GM23248 (cell line): ENCODE measurements around the gene SH3BGRL2.

ENCODE experiments used
- EZH2 ChIP-seq: fragments of 200-600 bp; sonication (generic); IDR thresholded peaks from 2 replicates; pipeline ENCODE4 v1.6.1; 2018; ENCODE audit warnings: antibody characterized with exemption, mild to moderate bottlenecking; ENCODE audit not compliant: insufficient read depth, poor library complexity, severe bottlenecking
- EZH2phosphoT487 ChIP-seq: fragments of 200-600 bp; sonication (generic); IDR thresholded peaks from 2 replicates; pipeline ENCODE4 v1.6.1; 2018; ENCODE audit warnings: antibody characterized with exemption, moderate library complexity, mild to moderate bottlenecking, low read depth; ENCODE audit not compliant: insufficient read depth

DNA sequence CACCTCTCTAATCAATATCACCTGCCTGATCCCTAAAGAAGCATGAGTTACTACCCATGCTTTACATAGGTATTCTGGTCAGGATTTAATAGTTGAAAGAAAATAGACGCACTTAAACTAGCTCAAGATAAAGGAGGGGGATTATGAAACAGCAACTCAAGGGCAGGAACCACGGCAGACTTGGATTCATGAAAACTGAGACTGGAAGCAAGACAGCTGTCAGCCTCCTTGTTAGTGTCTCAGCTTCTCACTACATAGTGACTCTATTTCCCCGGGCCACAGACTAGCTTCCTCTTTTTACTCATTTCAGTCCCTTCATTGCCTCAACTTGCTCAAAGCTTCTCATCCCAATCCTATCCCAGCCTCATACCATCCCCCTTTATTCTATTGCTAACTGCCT is 4.3 kb upstream of the SH3BGRL2 start:
- TF ChIP-seq EZH2 (no peak), EZH2phosphoT487 (no peak)
